GM18951 (cell line): ENCODE results near the gene PAFAH1B1.
"Not testable (repeated sequence)": the region's sequence is repeated elsewhere in the genome, so short reads cannot be mapped to it uniquely, and the experiment has no call there.

Source experiments
- POLR2A ChIP-seq: IDR thresholded peaks from 4 replicates; pipeline ENCODE4 v1.6.1; 2011; ENCODE audit warnings: mild to moderate bottlenecking; ENCODE audit not compliant: insufficient read length, insufficient read depth; ENCODE audit errors: extremely low read depth
- in situ Hi-C: fragments of 300-500 bp; cut with MboI; formaldehyde crosslinking; loops from one replicate; pipeline ENCODE4 v1.12.0; 2022; ENCODE audit warnings: low sequenced_read_pairs, mixed read lengths, inconsistent platforms; ENCODE audit not compliant: unreplicated experiment

PAFAH1B1 gene

GRCh38 chr17:2571523-2572303 lies 21.7 kb upstream of the PAFAH1B1 start:
- TF ChIP-seq POLR2A: no peak
- in situ Hi-C loops: no loop called here

- in situ Hi-C loops: not testable (repeated sequence)
These were observed 21.2 kb upstream of the PAFAH1B1 start for GRCh38 chr17:2572304-2572609.

GRCh38 chr17:2580151-2580550 lies 13.3 kb upstream of the PAFAH1B1 start:
- TF ChIP-seq POLR2A: no peak
- in situ Hi-C loops: no loop called here

DNA sequence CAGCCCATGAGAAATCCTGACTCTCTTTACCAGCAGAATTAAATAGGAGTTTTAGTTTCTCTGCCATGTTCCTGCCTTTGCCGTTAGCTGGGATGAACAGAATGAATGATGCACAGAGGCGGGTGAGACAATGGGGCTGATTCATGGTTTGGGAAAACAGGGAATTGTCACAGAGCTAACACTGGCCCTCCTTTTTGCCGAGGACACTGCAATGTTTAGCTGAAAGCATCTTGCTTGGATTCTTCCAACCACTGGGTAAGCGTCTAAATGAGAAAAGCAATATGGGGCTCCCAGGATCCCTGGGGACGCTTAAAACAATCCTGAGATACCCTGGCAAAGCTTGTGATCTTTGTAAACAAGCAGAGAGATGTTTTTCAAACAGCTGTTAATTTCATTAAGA lies 12.8 kb upstream of the PAFAH1B1 start:
- no peak for TF ChIP-seq POLR2A
- in situ Hi-C loops: no loop called here

DNA sequence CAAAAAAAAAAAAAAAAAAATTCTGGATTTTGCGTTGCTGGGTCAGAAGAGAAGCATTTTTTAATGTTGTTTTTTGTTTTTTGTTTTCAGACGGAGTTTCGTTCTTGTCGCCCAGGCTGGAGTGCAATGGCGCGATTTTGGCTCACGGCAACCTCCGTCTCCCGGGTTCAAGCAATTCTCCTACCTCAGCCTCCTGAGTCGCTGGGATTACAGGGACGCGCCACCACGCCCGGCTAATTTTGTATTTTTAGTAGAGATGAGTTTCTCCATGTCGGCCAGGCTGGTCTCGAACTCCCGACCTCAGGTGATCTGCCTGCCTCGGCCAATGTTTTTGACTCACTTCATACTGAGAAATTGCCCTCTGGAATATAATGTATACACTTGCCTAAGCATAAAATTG lies 11.0 kb upstream of the PAFAH1B1 start:
- in situ Hi-C loops: no loop called here
- no peak for TF ChIP-seq POLR2A

GRCh38 chr17:2591040-2591640 lies 2.3 kb upstream of the PAFAH1B1 start:
- no peak for TF ChIP-seq POLR2A
- in situ Hi-C loops: no loop called here

GRCh38 chr17:2593821-2594721 lies 617 bp downstream of the PAFAH1B1 start:
- in situ Hi-C loops: no loop called here
- TF ChIP-seq POLR2A: peak; percentile 3

- TF ChIP-seq POLR2A: no peak
- in situ Hi-C loops: no loop called here
These were observed 1.5 kb downstream of the PAFAH1B1 start for GRCh38 chr17:2594722-2595599.

DNA sequence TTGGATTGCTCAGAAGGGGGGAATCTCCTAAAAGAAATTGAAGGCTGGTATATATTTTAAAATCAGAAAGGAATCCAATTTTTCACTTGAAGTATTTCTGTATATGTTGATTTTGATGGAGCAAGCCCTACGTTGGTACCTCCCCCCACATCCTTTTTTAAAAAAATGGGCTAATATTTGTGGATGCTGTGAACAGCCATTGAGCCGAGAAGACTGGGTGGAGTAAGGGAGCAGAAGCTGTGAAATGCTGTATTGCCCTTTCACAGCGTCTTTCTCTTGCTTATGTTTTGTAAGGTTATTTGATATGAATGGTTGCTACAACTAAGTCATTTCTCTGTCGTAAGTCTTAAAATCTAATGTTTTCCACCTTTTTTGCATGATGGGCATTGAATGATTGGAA lies 2.3 kb downstream of the PAFAH1B1 start:
- no peak for TF ChIP-seq POLR2A
- in situ Hi-C loops: no loop called here

DNA sequence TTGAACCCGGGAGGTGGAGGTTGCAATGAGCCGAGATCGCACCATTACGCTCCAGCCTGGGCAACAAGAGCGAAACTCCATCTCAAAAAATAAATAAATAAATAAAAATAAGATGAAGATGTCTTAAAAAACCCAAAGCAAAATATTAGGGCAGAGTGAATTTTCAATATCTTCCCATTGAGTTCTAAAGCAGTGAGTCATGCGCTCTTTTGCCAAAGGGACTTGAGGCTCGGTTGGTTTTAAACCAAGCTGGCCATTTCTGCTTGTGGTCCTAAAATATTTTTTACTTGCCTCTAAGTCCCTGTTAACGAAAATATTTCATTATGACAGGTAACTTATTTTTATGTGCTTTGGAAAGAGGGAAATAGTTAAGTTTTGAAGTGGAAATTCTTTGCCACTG lies 4.7 kb downstream of the PAFAH1B1 start:
- in situ Hi-C loops: no loop called here
- TF ChIP-seq POLR2A: no peak

- no peak for TF ChIP-seq POLR2A
- in situ Hi-C loops: no loop called here
These were observed 9.2 kb downstream of the PAFAH1B1 start for GRCh38 chr17:2602597-2603017.

- in situ Hi-C loops: no loop called here
These were observed 15.0 kb downstream of the PAFAH1B1 start for GRCh38 chr17:2608350-2608913.

More at GRCh38 chr17:2608350-2608913, 15.0 kb downstream of the PAFAH1B1 start:
- TF ChIP-seq POLR2A: no peak
